Activated T-cell treated with anti-CD3 and anti-CD28 coated beads, Interleukin-2, amount 50 U/mL, for 4 hours (primary cell): ENCODE data around the gene DNAAF1. TPM values are rescaled to one million over a fixed set of nuclear protein-coding genes. Genes with fewer than 3 reads are reported as not detected.

Source experiments
- total RNA-seq, 3 donors: library from RNA; stranded (reverse); gene quantifications; one replicate each; pipeline ENCODE4 v1.2.1, GENCODE V29; 2021

Gene DNAAF1
- total RNA-seq, 3 donors from 2014 or later = not detected

Other genes with a start within 250 kb of the DNAAF1 start
- 1 to 10 TPM; 1.8 to 2.1 (median 1.9) TPM for gene MLYCD, start 246.2 kb upstream of the DNAAF1 start, total RNA-seq
- 1 to 10 TPM in 1 of 3 donors, under 1 TPM in 2; 0.63 to 1.9 (median 0.92) TPM for gene OSGIN1, start 192.1 kb upstream of the DNAAF1 start, total RNA-seq
- not detected for gene NECAB2, start 177.1 kb upstream of the DNAAF1 start, total RNA-seq
- gene SLC38A8, start 102.5 kb upstream of the DNAAF1 start, total RNA-seq = not detected
- 10 to 100 TPM; 44.9 to 52.8 (median 49.2) TPM for gene MBTPS1, start 28.4 kb upstream of the DNAAF1 start, total RNA-seq
- 10 to 100 TPM; 13.7 to 15.6 (median 14.4) TPM for gene HSDL1, start 131 bp upstream of the DNAAF1 start, total RNA-seq
- gene TAF1C, start 41.7 kb downstream of the DNAAF1 start, total RNA-seq = 10 to 100 TPM; 71.6 to 78.6 (median 74.4) TPM
- under 1 TPM in 2 of 3 donors, not detected in 1; 0.10 to 0.11 TPM for gene ADAD2, start 45.8 kb downstream of the DNAAF1 start, total RNA-seq
- gene KCNG4, start 94.7 kb downstream of the DNAAF1 start, total RNA-seq = not detected
- gene WFDC1, start 149.6 kb downstream of the DNAAF1 start, total RNA-seq = not detected
- gene ATP2C2, start 223.2 kb downstream of the DNAAF1 start, total RNA-seq = not detected